IPS DF 6.9 (cell line): ENCODE results near the gene IQCB1.
"Not testable (repeated sequence)": the region's sequence is repeated elsewhere in the genome, so short reads cannot be mapped to it uniquely, and the experiment has no call there.

Source experiments
- DNase-seq: peaks from one replicate; pipeline ENCODE4 v3.0.0-alpha.2; 2013; ENCODE audit warnings: low read depth, low spot score
- H3K27ac ChIP-seq: one replicate; pipeline ENCODE4 v1.5.1; 2013; ENCODE audit warnings: low read length, control low read depth
- H3K27me3 ChIP-seq: 2 replicates; pipeline ENCODE4 v1.6.1; 2013; ENCODE audit warnings: mild to moderate bottlenecking, low read length; ENCODE audit not compliant: control insufficient read depth, insufficient read depth
- H3K36me3 ChIP-seq: 2 replicates; pipeline ENCODE4 v1.6.1; 2013; ENCODE audit warnings: low read length; ENCODE audit not compliant: control insufficient read depth, insufficient read depth
- H3K4me1 ChIP-seq: 2 replicates; pipeline ENCODE4 v1.6.1; 2013; ENCODE audit warnings: low read length; ENCODE audit not compliant: control insufficient read depth, insufficient read depth
- H3K4me3 ChIP-seq: 2 replicates; pipeline ENCODE4 v1.5.1; 2013; ENCODE audit warnings: mild to moderate bottlenecking, low read length
- H3K9me3 ChIP-seq: 2 replicates; pipeline ENCODE4 v1.6.1; 2013; ENCODE audit warnings: low read length, inconsistent platforms; ENCODE audit not compliant: control insufficient read depth, insufficient read depth
- WGBS: extraction: QIAGEN DNeasy Blood & Tissue Kit; methylation state at CpG from one replicate; pipeline ENCODE4 v1.1.7; 2013; ENCODE audit warnings: mixed read lengths, missing lambda C conversion rate; ENCODE audit not compliant: insufficient read length, insufficient coverage; 5-methylcytosine and 5-hydroxymethylcytosine counted together

Gene IQCB1

DNA sequence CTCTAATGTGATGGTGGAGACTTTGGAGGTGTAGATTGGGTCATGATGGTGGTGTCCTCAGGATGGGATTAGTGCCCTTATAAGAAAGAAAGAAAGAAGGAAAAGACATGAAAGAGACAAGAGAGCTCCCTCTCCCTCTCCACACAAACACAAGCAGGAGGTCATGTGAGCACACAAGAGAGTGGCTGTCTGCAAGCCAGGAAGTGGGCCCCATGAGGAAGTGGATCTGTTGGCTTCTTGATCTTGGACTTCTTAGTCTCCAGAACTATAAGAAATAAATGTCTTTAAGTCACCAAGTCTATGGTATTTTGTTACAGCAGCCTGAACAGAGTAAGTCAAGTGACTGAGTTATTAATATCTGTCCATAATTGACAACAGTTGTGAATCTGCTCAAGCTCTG is 17.1 kb downstream of the IQCB1 start:
- H3K36me3 ChIP-seq: no peaks in the 10 kb centered on the region
- H3K4me1 ChIP-seq: no peaks in the 10 kb centered on the region; the same call in 1 of the 2 replicates
- no peak overlapping the region for H3K27ac ChIP-seq
- H3K27me3 ChIP-seq: no peaks in the 10 kb centered on the region
- DNase-seq: no peak
- H3K4me3 ChIP-seq: no peak overlapping the region
- H3K9me3 ChIP-seq: no peaks in the 10 kb centered on the region

DNA sequence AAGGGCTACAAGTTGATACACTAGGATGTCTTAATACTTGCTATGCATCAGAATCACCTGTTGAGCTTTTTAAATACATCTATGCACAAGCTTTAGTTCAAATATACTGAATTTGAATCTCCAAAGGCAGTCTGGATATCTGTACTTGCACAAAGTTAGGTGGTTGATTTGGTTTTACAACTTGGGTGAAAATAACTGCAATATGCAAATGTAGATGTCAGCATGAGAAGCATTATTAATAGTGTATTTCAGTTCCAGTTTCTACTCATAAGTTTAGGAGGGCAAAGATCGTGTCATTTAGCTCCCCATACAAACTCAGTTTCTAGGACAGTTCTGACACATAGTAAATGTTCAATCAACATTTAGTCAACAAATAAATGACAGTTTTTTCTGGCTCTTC is 25.6 kb downstream of the IQCB1 start:
- H3K36me3 ChIP-seq: peaks cover 2% of the 10 kb centered on the region; the same call in 1 of the 2 replicates
- no peak overlapping the region for H3K4me3 ChIP-seq
- H3K27ac ChIP-seq: no peak overlapping the region
- no peak for DNase-seq
- H3K27me3 ChIP-seq: no peaks in the 10 kb centered on the region
- H3K9me3 ChIP-seq: no peaks in the 10 kb centered on the region
- no CpG with 5 or more reads among the region's 1 CpG for WGBS
- no peaks in the 10 kb centered on the region for H3K4me1 ChIP-seq

DNA sequence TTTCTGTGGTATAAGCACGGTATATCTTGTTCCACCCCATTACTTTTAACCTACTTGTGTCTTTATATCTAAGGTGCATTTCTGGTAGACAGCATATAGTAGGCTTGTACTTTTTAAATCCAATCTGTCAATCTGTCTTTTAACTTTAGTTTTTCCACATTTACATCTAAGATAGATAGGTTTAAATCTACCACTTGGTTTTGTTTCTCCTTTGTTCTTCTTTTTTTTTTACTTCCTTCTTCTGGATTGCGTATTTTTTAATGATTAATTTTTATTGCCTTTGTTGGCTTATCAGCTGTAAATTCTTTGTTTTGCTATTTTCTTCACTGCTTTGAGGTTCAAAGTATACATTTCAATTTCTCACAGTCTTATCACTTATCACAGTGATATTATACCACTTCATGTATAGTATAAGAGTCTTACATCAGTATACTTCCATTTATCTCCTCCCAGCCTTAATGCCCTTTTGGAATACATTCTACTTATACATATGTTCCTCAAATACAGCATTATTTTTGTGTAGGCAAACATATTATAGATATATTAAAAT is 31.0 kb downstream of the IQCB1 start:
- Histone ChIP-seq H3K36me3 (no peaks in the 10 kb centered on the region), H3K27me3 (no peaks in the 10 kb centered on the region), H3K27ac (no peak overlapping the region), H3K9me3 (no peaks in the 10 kb centered on the region), H3K4me3 (no peak overlapping the region), H3K4me1 (no peaks in the 10 kb centered on the region)
- DNase-seq: no peak
- no CpG with 5 or more reads among the region's 2 CpGs for WGBS

DNA sequence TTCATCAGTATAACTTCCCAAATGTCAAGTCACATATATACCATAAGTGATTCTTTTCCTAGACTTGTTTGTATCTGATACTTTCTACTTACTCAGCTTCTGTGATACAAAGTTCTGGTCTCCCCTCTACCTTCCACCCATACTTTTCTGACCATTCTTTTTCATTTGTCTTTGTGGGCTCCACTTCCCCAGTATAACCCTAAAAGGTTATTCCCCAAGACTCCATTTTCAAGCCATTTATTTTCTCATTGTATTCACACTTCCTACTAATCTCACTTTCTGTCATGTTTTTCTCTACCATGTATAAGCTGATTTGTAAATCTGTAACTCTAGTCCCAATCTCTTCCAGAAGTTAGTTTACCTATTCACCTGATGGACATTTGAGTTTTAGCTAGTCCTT is 34.0 kb downstream of the IQCB1 start:
- Histone ChIP-seq H3K4me1 (no peaks in the 10 kb centered on the region), H3K4me3 (no peak overlapping the region), H3K27ac (no peak overlapping the region), H3K9me3 (no peaks in the 10 kb centered on the region), H3K36me3 (no peaks in the 10 kb centered on the region), H3K27me3 (no peaks in the 10 kb centered on the region)
- no peak for DNase-seq

DNA sequence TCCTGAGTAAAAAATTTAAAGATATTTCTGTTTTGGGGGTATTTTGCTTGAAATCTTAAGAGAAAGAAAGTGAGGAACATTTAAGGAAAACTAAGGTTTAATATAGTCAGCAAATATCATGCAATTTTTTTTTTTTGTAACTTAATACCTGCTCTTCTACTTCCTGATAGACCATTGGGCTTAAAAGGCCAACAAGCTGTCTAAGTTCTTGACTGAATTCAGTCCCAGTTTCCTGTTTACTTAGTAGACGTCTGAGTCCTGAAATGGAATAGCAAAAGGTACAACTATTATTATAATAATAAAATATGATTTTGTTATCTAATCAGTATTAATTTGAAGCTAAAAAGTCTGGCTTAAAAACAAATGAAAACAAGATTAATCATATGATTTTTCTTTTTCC is 37.9 kb downstream of the IQCB1 start:
- Histone ChIP-seq H3K4me1 (no peaks in the 10 kb centered on the region), H3K9me3 (no peaks in the 10 kb centered on the region), H3K36me3 (no peaks in the 10 kb centered on the region), H3K4me3 (no peak overlapping the region), H3K27me3 (no peaks in the 10 kb centered on the region), H3K27ac (no peak overlapping the region)
- DNase-seq: no peak
- no CpG with 5 or more reads among the region's 1 CpG for WGBS

DNA sequence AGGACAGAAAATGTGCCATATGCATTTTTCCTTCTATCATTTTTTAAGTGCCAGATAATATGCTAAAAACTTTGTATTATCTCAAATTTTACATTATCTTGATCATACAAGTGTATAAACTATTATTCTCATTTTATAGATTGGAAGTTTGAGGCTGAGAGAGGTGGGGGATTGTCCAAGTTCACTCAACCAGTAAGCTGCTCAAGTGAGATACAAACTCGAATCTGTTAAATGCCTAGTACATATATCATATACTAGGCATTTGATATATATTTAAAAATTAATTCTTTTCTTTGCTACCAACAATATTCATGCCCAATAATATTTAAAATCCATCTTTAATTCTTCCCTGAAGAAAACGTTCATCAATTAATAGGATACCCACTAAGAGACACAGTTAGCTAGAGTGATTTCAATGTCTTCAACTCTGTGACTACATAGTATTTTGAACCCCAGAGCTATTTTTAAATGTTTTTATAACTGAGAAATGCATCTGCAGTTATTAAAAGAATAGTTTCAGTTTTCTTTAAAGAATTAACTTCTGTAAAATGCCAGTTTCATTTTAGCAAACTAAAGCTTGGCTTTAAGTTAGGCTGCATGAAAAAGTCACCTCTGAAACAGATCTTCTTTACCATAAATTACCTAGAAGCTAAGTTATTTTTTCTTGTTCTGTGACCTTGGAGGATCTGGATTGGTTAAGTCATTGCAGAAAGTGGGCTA is 40.4 kb downstream of the IQCB1 start:
- no peak for DNase-seq
- H3K36me3 ChIP-seq: no peaks in the 10 kb centered on the region
- 100% methylated on average over 1 of the region's 2 CpGs for WGBS
- no peak overlapping the region for H3K4me3 ChIP-seq
- no peaks in the 10 kb centered on the region for H3K4me1 ChIP-seq
- no peaks in the 10 kb centered on the region for H3K9me3 ChIP-seq
- H3K27me3 ChIP-seq: no peaks in the 10 kb centered on the region
- H3K27ac ChIP-seq: no peak overlapping the region

DNA sequence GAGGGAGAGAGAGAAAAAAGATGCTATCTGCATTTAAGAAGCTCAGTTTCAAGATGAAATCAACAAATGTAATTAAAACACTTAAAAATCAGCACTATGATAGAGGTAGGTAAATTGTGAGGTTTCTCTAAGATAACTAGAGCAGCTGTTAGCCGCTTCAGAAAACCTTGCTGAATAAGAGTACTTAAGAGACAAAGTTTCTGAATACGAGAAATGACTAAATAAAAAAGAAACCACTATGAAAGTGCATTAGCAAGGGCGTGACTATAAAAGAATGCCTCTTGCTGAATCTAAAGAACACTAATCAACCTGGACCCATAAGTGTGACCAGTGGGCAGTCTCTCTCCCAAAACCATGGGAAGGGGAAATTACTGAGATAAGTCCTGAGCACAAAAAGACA is 41.8 kb downstream of the IQCB1 start:
- no peak for DNase-seq

DNA sequence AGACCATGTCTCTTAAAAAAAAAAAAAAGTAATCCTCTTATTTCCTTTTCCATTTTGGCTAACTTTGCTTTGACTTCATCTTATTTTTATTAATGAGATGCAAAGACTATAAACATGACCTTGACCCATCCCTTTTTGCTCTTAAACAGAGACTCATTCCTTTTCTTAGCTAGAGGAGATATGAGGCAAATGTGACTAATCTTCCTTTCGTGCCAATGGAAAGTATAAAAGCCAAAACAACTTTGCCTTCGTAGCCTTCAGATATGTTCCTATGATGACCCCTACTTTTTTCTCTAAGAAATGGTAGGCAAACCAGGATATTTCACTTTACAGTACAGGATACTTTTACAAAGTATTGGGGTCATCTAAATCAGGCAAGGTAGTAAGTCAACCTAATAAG is 48.4 kb downstream of the IQCB1 start:
- DNase-seq: no peak
- H3K36me3 ChIP-seq: peaks cover 6% of the 10 kb centered on the region; the same call in 1 of the 2 replicates
- WGBS: no CpG with 5 or more reads among the region's 2 CpGs

More for the DNA sequence above, 41.8 kb downstream of the IQCB1 start:
- H3K4me3 ChIP-seq: no peak overlapping the region
- no CpG with 5 or more reads among the region's 3 CpGs for WGBS
- no peaks in the 10 kb centered on the region for H3K27me3 ChIP-seq
- H3K27ac ChIP-seq: no peak overlapping the region
- H3K4me1 ChIP-seq: no peaks in the 10 kb centered on the region
- H3K9me3 ChIP-seq: no peaks in the 10 kb centered on the region
- peaks cover 1% of the 10 kb centered on the region; the same call in 1 of the 2 replicates for H3K36me3 ChIP-seq

DNA sequence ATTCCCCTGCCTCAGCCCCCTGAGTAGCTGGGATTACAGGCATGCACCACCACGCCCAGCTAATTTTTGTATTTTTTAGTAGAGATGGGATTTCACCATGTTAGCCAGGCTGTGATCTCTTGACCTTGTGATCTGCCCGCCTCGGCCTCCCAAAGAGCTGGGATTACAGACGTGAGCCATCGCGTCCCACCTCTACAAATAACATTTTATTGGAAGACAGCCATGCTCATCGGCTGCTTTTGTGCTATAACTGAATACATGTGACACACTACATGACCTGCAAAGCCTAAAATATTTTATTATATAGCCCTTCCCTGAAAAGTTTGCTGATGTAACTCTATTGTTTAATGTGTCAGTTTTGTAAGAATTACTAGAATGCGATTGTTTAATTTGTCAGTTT is 52.1 kb downstream of the IQCB1 start:
- H3K4me3 ChIP-seq, H3K27me3 ChIP-seq, DNase-seq, H3K9me3 ChIP-seq, H3K36me3 ChIP-seq, H3K27ac ChIP-seq, H3K4me1 ChIP-seq: not testable (repeated sequence)
- no CpG with 5 or more reads among the region's 8 CpGs for WGBS

More for the DNA sequence above, 48.4 kb downstream of the IQCB1 start:
- Histone ChIP-seq H3K27ac (no peak overlapping the region), H3K4me3 (no peak overlapping the region), H3K9me3 (no peaks in the 10 kb centered on the region), H3K27me3 (no peaks in the 10 kb centered on the region), H3K4me1 (no peaks in the 10 kb centered on the region)

DNA sequence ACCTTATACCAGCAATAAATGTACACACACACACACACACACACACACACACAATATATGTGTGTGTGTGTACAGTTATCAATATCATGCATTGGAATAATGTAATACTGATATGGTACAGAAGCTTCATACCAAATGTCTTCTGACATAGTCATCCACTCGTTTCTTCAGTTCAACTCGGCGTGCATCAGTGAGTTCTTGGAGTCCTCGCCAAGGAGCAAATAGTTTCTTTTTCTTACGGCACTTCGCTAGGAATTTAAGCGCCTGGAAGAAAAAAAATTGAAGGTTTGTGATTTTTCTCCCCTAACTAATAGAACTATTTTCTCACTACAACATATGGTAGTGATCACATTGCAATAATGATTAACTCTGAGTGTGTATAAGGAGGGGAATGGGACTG is 53.2 kb downstream of the IQCB1 start:
- no peaks in the 10 kb centered on the region for H3K27me3 ChIP-seq
- no peak overlapping the region for H3K4me3 ChIP-seq
- peaks cover 2% of the 10 kb centered on the region; the same call in 1 of the 2 replicates for H3K36me3 ChIP-seq
- DNase-seq: no peak
- WGBS: no CpG with 5 or more reads among the region's 7 CpGs
- H3K27ac ChIP-seq: no peak overlapping the region
- no peaks in the 10 kb centered on the region for H3K4me1 ChIP-seq
- no peaks in the 10 kb centered on the region for H3K9me3 ChIP-seq

DNA sequence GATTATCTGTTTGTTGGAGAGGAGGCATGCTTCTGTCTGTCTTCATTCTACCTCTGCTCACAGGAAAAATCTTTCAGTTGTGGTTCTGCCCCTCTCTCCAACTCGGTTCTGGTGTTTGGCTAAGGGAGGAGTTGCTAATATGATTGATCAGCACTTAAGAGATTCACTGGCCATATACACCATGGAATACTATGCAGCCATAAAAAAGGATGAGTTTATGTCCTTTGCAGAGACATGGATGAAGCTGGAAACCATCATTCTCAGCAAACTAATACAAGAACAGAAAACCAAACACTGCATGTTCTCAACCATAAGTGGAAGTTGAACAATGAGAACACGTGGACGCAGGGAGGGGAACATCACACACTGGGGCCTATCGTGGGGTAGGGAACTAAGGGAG is 59.8 kb downstream of the IQCB1 start:
- WGBS: no CpG with 5 or more reads among the region's 4 CpGs

More for the DNA sequence above, 59.8 kb downstream of the IQCB1 start:
- not testable (repeated sequence) for DNase-seq, H3K4me1 ChIP-seq, H3K4me3 ChIP-seq, H3K27ac ChIP-seq, H3K9me3 ChIP-seq, H3K27me3 ChIP-seq
- peaks cover 12% of the 10 kb centered on the region; the same call in 1 of the 2 replicates for H3K36me3 ChIP-seq
